GM12878 (cell line): ENCODE results near the gene DNTT. TPM values are rescaled to one million over a fixed set of nuclear protein-coding genes. Genes with fewer than 3 reads are reported as not detected.

Experiments used
- ATAC-seq: fragments of 200-7000 bp; cut with Tn5 transposase; 3 replicates; pipeline ENCODE4 v1.9.1; 2020; ENCODE audit warnings: mild to moderate bottlenecking, moderate library complexity
- BruUV-seq: library from RNA; stranded (reverse); fragments of 400-500 nt; replicated peaks from 2 replicates; lab custom pipeline; 2021; lab: Mats Ljungman, UMichigan
- CTCF ChIA-PET: fragments of 300-600 bp; sonication (Branson Sonifier 250); formaldehyde crosslinking; extraction: SDS; loops from one replicate; lab custom pipeline; 2021; ENCODE audit warnings: inconsistent platforms; lab: Yijun Ruan, JAX
- POLR2A ChIA-PET: fragments of 350-600 bp; formaldehyde crosslinking; extraction: SDS; loops from one replicate; lab custom pipeline; 2021; ENCODE audit warnings: inconsistent platforms; lab: Charles Lee
- RAD21 ChIA-PET: fragments of 300-600 bp; sonication (Branson Sonifier 250); formaldehyde crosslinking; loops from one replicate; lab custom pipeline; 2023; ENCODE audit warnings: antibody characterized with exemption; ENCODE audit not compliant: unreplicated experiment; lab: Charles Lee
- SMC1A ChIA-PET: fragments of 300-600 bp; sonication (Branson Sonifier 250); formaldehyde crosslinking; loops from one replicate; lab custom pipeline; 2023; ENCODE audit not compliant: unreplicated experiment, uncharacterized antibody; lab: Charles Lee
- DNase-seq: peaks from one replicate; pipeline ENCODE4 v3.0.0-alpha.2; 2011; ENCODE audit warnings: low read depth, low spot score
- FAIRE-seq: peaks from 3 replicates; lab custom pipeline; 2011; peaks lifted over from hg19 to GRCh38; lab: Jason Lieb, UNC
- H2AFZ ChIP-seq: 2 replicates; pipeline ENCODE4 v1.6.0; 2011; ENCODE audit warnings: low read depth, low read length, control low read depth; ENCODE audit not compliant: control insufficient read depth
- H3K27ac ChIP-seq: 2 replicates; pipeline ENCODE4 v1.5.1; 2011; ENCODE audit warnings: control low read depth; ENCODE audit not compliant: control insufficient read depth, insufficient read depth
- H3K27me3 ChIP-seq, 2 experiments: replicated peaks in 1 of 2; 2 replicates each; pipeline versions ENCODE4 v1.6.0 to v1.6.1; 2011; ENCODE audit warnings: low read length in 1 of 2; ENCODE audit not compliant: control insufficient read depth in 2 of 2, insufficient read depth in 2 of 2
- H3K36me3 ChIP-seq, 2 experiments: 2 replicates each; pipeline ENCODE4 v1.5.1; 2011; ENCODE audit warnings: low read length in 1 of 2; ENCODE audit not compliant: control insufficient read depth in 2 of 2, insufficient read depth in 2 of 2
- H3K4me1 ChIP-seq: 2 replicates; pipeline ENCODE4 v1.6.1; 2011; ENCODE audit warnings: mild to moderate bottlenecking, low read length, moderate library complexity, mixed read lengths; ENCODE audit not compliant: control insufficient read depth, insufficient read depth
- H3K4me2 ChIP-seq: 2 replicates; pipeline ENCODE4 v1.6.0; 2011; ENCODE audit warnings: control low read depth; ENCODE audit not compliant: control insufficient read depth, insufficient read depth
- H3K4me3 ChIP-seq: fragments of 200-600 bp; sonication (generic); 2 replicates; pipeline ENCODE4 v1.5.1; 2016
- H3K79me2 ChIP-seq: 2 replicates; pipeline ENCODE4 v1.6.0; 2011; ENCODE audit warnings: low read length; ENCODE audit not compliant: control insufficient read depth, insufficient read depth
- H3K9ac ChIP-seq: 2 replicates; pipeline ENCODE4 v1.8.0; 2011; ENCODE audit warnings: low read length, control low read depth, mixed read lengths; ENCODE audit not compliant: control insufficient read depth, insufficient read depth
- H3K9me3 ChIP-seq: replicated peaks from 3 replicates; pipeline ENCODE4 v1.5.1; 2011; ENCODE audit warnings: mild to moderate bottlenecking, low read length; ENCODE audit not compliant: control insufficient read depth, insufficient read depth
- H4K20me1 ChIP-seq: 2 replicates; pipeline ENCODE4 v1.6.0; 2011; ENCODE audit not compliant: control insufficient read depth, insufficient read depth
- ASH2L ChIP-seq: fragments of 300-600, 200-600 bp; sonication (generic); IDR thresholded peaks from 2 replicates; pipeline ENCODE4 v1.6.1; 2017; ENCODE audit warnings: low read depth, mild to moderate bottlenecking, borderline replicate concordance
- BHLHE40 ChIP-seq, 2 experiments: fragments of 450-650 bp in 1 of 2; IDR thresholded peaks; 2 replicates each; pipeline ENCODE4 v1.6.1; 2011 to 2017; ENCODE audit warnings: low read depth in 2 of 2, borderline replicate concordance in 1 of 2, improper control_type of control experiment in 1 of 2, low read length in 1 of 2, mild to moderate bottlenecking in 1 of 2
- NFYB ChIP-seq: IDR thresholded peaks from 2 replicates; pipeline ENCODE4 v1.6.1; 2011; ENCODE audit warnings: low read depth, mild to moderate bottlenecking, low read length, improper control_type of control experiment, moderate library complexity; ENCODE audit not compliant: insufficient read depth
- WGBS: methylation state at CpG from one replicate; pipeline ENCODE4 v1.1.6; 2016; ENCODE audit warnings: low lambda C conversion rate; ENCODE audit not compliant: insufficient replicate concordance, insufficient coverage; ENCODE audit errors: missing lambda C conversion rate; 5-methylcytosine and 5-hydroxymethylcytosine counted together
- in situ Hi-C: fragments of 300-500 bp; cut with MboI; formaldehyde crosslinking; loops from 9 replicates; pipeline ENCODE4 v1.14.3; 2018; ENCODE audit warnings: mixed read lengths
- intact Hi-C: fragments of 100-400 bp; cut with micrococcal nuclease; formaldehyde crosslinking; loops from one replicate; pipeline ENCODE4 v1.14.2; 2022; ENCODE audit not compliant: unreplicated experiment
- polyA plus RNA-seq, 11 experiments: library from polyadenylated mRNA; depleted of rRNA in 4 of 11; unstranded in 6 of 11; stranded (reverse) in 5 of 11; fragments of >200 nt; fragmentation: Nextera tagmentation in 4 of 11; fragmentation: Illumina TruSeq in 1 of 11; extraction: Ambion mirVana in 4 of 11; extraction: Trizol in 1 of 11; gene quantifications; 1 replicate in 1 of 11; 2 replicates in 10 of 11; pipeline versions ENCODE4 v1.2.1 to v1.2.3, GENCODE V29; 2011 to 2016; ENCODE audit warnings: inconsistent platforms in 2 of 11, missing spikeins in 2 of 11, low read depth in 1 of 11
- total RNA-seq, 4 experiments: library from RNA; depleted of rRNA in 3 of 4; stranded (reverse); fragments of >200 nt in 3 of 4; fragmentation: Illumina TruSeq in 1 of 4; extraction: Trizol in 1 of 4; gene quantifications; 2 replicates each; pipeline versions ENCODE4 v1.2.1 to v1.2.3, GENCODE V29; 2013 to 2021
- TF ChIP-seq, protein P1 (sequence below): IDR thresholded peaks from 2 replicates; pipeline ENCODE4 v1.6.1; 2012; ENCODE audit warnings: improper control_type of control experiment, low read depth, low read length; ENCODE audit not compliant: insufficient replicate concordance
- TF ChIP-seq, protein P2 (sequence below): fragments of 450-650 bp; IDR thresholded peaks from 2 replicates; pipeline ENCODE4 v1.6.1; 2018; ENCODE audit warnings: borderline replicate concordance, mild to moderate bottlenecking; ENCODE audit not compliant: partially characterized antibody
- TF ChIP-seq, protein P3 (sequence below): IDR thresholded peaks from 2 replicates; pipeline ENCODE4 v1.6.1; 2011; ENCODE audit warnings: low read depth, mild to moderate bottlenecking, low read length, moderate library complexity, borderline replicate concordance; ENCODE audit errors: extremely low read depth

Gene DNTT
- total and polyA plus RNA-seq, 10 of the 15 experiments (the other 5 are each of a cell fraction or from before 2014, with no cell fraction given), result 0.06 to 0.13 (median 0.09) TPM; not detected in 5

DNA sequence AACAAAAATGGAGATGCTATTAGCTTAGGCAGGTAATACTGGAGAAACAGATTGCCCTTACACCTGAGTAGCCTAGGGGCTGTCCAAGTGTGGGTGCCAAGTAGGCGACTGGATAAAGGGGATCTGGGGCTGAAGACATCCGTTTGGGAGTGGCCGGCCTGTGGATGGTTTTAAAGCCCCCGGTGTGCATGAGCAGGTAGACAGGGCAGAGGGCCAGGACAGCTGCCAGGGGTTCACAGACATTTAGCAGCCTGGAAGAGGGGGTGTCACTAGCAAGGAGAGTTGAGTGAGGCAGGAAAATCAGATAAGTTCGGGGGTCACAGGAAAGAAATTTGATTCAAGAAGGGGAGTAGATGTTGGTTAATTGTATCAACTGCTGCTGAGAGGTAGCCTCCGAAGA lies 56.1 kb downstream of the DNTT start (continued):
- TF ChIP-seq, protein P1, sequence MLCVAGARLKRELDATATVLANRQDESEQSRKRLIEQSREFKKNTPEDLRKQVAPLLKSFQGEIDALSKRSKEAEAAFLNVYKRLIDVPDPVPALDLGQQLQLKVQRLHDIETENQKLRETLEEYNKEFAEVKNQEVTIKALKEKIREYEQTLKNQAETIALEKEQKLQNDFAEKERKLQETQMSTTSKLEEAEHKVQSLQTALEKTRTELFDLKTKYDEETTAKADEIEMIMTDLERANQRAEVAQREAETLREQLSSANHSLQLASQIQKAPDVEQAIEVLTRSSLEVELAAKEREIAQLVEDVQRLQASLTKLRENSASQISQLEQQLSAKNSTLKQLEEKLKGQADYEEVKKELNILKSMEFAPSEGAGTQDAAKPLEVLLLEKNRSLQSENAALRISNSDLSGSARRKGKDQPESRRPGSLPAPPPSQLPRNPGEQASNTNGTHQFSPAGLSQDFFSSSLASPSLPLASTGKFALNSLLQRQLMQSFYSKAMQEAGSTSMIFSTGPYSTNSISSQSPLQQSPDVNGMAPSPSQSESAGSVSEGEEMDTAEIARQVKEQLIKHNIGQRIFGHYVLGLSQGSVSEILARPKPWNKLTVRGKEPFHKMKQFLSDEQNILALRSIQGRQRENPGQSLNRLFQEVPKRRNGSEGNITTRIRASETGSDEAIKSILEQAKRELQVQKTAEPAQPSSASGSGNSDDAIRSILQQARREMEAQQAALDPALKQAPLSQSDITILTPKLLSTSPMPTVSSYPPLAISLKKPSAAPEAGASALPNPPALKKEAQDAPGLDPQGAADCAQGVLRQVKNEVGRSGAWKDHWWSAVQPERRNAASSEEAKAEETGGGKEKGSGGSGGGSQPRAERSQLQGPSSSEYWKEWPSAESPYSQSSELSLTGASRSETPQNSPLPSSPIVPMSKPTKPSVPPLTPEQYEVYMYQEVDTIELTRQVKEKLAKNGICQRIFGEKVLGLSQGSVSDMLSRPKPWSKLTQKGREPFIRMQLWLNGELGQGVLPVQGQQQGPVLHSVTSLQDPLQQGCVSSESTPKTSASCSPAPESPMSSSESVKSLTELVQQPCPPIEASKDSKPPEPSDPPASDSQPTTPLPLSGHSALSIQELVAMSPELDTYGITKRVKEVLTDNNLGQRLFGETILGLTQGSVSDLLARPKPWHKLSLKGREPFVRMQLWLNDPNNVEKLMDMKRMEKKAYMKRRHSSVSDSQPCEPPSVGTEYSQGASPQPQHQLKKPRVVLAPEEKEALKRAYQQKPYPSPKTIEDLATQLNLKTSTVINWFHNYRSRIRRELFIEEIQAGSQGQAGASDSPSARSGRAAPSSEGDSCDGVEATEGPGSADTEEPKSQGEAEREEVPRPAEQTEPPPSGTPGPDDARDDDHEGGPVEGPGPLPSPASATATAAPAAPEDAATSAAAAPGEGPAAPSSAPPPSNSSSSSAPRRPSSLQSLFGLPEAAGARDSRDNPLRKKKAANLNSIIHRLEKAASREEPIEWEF, result no peak
- TF ChIP-seq, protein P2, sequence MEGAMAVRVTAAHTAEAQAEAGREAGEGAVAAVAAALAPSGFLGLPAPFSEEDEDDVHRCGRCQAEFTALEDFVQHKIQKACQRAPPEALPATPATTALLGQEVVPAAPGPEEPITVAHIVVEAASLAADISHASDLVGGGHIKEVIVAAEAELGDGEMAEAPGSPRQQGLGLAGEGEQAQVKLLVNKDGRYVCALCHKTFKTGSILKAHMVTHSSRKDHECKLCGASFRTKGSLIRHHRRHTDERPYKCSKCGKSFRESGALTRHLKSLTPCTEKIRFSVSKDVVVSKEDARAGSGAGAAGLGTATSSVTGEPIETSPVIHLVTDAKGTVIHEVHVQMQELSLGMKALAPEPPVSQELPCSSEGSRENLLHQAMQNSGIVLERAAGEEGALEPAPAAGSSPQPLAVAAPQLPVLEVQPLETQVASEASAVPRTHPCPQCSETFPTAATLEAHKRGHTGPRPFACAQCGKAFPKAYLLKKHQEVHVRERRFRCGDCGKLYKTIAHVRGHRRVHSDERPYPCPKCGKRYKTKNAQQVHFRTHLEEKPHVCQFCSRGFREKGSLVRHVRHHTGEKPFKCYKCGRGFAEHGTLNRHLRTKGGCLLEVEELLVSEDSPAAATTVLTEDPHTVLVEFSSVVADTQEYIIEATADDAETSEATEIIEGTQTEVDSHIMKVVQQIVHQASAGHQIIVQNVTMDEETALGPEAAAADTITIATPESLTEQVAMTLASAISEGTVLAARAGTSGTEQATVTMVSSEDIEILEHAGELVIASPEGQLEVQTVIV, result no peak

DNA sequence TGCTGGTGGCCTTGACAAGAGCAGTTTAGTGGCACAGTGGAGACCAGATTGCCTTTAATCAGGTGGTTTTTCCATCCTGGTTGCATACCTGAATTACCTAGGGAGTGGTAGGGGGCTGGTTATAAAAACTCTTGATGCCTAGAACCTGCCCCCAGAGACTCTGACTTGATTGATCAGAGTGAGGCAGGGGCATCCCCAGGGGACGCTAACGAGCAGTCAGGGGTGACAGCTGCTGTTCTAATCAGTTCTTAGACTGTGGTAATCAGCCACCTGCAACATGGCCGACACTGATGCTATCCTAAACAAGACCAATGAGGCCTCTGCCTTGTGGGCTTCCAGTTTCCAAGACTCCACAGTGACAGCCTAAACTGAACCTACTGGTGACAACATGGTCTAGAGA lies 56.5 kb downstream of the DNTT start:
- BruUV-seq, result no TSS peak
- Histone ChIP-seq H3K36me3 (no peaks in the 10 kb centered on the region), H4K20me1 (no peaks in the 10 kb centered on the region), H3K4me2 (no peak overlapping the region), H3K4me1 (no peaks in the 10 kb centered on the region), H2AFZ (no peak overlapping the region), H3K9ac (no peak overlapping the region), H3K79me2 (no peaks in the 10 kb centered on the region), H3K27me3 (peaks cover 2 to 6% of the 10 kb centered on the region in 2 experiments; a peak in 3 of 4 replicates), H3K4me3 (no peak overlapping the region), H3K27ac (no peak overlapping the region), H3K9me3 (no peaks in the 10 kb centered on the region)
- FAIRE-seq, result no peak
- in situ Hi-C loops, result no loop called here
- 2% methylated on average over 3 of the region's 3 CpGs for WGBS
- no peak for DNase-seq
- POLR2A ChIA-PET, result no interaction called here
- SMC1A ChIA-PET, result no interaction called here
- CTCF ChIA-PET, result interaction anchor here (1.0 kb wide), 1 partner anchor 10 kb away, joined by 4 read pairs; no protein-coding TSS in a partner anchor
- intact Hi-C loops, result no loop called here
- peak; percentile 65 for ATAC-seq
- RAD21 ChIA-PET, result no interaction called here
- TF ChIP-seq, protein P3, sequence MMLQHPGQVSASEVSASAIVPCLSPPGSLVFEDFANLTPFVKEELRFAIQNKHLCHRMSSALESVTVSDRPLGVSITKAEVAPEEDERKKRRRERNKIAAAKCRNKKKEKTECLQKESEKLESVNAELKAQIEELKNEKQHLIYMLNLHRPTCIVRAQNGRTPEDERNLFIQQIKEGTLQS, result no peak
- no peak for TF ChIP-seq NFYB
- no peak for TF ChIP-seq BHLHE40 (IDR thresholded peaks at IDR 0.05; ENCODE audit: borderline replicate concordance in 1 of 2, low read depth in 2 of 2, low read length in 1 of 2)
- TF ChIP-seq ASH2L, result no peak
- TF ChIP-seq, protein P2, result no peak
